ENCODE measurements around the gene GRIN3B.

Gene GRIN3B

DNA sequence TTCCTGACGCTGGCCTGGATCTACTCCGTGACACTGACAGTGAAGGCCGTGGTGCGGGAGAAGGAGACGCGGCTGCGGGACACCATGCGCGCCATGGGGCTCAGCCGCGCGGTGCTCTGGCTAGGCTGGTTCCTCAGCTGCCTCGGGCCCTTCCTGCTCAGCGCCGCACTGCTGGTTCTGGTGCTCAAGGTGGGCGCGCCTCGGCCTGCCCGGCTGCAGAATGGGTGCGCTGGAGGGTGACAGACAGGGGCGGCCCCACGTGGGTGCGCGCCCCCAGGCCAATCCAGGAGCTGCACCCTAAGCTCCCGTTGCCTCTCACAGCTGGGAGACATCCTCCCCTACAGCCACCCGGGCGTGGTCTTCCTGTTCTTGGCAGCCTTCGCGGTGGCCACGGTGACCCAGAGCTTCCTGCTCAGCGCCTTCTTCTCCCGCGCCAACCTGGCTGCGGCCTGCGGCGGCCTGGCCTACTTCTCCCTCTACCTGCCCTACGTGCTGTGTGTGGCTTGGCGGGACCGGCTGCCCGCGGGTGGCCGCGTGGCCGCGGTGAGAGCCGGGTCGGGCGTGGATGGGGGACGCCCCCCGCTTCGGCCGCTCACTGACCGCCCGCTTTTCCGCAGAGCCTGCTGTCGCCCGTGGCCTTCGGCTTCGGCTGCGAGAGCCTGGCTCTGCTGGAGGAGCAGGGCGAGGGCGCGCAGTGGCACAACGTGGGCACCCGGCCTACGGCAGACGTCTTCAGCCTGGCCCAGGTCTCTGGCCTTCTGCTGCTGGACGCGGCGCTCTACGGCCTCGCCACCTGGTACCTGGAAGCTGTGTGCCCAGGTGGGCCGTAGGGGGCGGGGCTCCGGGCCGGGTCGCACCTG, 46.8 kb downstream of the GRIN3B start:
- DNase-seq, result no peak

DNA sequence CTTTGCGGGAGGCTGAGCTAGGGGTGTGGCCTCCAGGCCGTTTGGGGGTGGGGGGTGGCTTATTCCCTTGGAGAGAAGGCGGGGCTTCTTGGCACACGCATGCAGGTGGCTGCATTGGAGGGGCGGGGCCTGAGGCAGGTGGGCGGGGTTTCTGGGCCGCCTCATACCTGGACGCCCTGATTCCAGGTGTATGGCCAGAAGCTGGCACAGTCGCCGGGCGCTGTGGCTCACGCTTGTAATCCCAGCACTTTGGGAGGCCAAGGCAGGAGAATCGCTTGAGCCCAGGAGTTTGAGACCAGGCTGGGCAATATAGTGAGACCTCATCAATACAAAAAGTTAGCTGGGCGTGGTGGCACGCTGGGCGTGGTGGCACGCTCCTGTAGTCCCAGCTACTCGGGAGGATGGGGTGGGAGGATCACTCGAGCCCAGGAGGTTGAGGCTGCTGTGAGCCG, 47.5 kb downstream of the GRIN3B start:
- DNase-seq, result no peak

DNA sequence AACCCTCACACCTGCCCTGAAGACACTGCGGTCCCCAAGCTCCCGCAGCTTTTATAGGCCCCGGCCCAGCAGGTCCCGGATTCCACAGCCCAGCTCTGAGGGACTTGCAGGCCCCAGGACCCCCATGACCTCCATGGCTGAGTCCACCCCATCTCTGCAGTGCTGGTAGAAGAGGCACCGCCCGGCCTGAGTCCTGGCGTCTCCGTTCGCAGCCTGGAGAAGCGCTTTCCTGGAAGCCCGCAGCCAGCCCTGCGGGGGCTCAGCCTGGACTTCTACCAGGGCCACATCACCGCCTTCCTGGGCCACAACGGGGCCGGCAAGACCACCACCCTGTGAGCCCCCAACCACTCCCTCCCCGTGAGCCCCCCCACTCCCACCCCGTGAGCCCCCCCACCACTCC, 48.9 kb downstream of the GRIN3B start:
- DNase-seq, result no peak

DNA sequence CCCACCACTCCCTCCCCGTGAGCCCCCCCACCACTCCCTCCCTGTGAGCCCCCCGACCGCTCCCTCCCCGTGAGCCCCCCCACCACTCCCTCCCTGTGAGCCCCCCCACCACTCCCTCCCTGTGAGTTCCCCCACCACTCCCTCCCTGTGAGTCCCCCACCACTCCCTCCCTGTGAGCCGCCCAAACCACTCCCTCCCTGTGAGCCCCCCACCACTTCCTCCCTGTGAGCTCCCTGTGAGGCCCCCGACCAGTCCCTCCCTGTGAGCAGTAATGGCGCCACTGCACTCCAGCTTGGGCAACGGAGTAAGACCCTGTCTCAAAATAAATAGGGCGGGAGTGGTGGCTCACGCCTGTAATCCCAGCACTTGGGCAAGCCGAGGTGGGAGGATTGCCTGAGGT, 49.6 kb downstream of the GRIN3B start:
- DNase-seq, result no peak

DNA sequence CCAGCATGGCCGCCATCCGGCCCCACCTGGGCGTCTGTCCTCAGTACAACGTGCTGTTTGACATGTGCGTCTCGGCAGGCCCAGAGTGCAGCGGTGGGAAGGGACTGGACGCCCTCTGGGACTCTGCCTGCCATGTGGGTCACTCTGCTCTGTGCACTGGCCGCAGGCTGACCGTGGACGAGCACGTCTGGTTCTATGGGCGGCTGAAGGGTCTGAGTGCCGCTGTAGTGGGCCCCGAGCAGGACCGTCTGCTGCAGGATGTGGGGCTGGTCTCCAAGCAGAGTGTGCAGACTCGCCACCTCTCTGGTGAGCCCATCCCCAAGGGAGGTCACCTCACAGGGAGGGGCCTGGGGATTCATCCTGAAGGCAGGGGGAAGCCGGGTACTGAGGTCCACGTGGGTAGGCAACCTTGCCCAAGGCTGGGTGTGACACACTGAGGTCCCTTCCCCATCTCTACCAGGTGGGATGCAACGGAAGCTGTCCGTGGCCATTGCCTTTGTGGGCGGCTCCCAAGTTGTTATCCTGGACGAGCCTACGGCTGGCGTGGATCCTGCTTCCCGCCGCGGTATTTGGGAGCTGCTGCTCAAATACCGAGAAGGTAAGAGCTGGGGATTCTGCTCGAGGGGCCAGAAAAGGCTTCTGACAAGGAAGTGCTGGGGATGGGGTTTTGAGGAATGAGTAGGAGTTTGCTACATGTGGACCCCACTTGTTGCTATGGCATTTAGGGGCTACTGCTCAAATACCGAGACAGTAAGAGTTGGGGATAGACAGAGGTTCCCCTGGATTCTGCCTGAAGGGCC, 51.0 kb downstream of the GRIN3B start:
- DNase-seq, result no peak

DNA sequence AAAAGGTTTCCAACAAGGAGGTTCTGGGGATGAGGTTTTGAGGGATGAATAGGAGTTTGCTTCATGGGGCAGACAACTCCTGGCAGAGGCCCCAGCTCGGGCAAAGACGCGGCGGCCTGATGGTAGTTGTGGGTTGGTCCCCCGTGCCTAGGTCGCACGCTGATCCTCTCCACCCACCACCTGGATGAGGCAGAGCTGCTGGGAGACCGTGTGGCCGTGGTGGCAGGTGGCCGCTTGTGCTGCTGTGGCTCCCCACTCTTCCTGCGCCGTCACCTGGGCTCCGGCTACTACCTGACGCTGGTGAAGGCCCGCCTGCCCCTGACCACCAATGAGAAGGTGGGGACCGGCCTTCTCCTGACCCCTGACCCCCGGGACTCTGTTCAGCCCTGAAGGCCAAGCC, 51.6 kb downstream of the GRIN3B start:
- DNase-seq, result no peak

DNA sequence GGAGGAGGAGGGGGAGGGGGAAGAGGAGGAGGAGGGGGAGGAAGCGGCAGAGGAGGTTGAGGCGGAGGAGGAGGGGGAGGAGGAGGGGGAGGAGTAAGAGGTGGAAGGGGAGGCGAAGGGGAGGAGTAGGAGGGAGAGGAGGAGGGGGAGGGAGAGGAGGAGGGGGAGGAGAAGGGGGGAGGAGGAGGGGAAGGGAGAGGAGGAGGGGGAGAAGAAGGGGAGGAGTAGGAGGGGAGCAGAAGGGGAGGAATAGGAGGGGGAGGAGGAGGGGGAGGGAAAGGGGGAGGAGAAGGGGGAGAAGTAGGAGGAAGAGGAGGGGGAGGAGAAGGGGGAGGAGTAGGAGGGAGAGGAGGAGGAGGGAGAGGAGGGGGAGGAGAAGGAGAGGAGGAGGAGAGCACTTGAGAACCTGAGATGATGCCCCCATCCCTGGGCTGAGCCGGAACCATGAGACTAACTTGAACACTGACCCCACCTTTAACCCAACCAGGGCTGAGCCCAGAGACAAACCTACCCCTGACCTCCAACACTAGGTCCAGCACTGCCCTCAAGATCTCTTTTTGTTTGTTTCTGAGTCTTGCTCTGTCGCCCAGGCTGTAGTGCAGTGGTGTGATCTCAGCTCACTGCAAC, 52.2 kb downstream of the GRIN3B start:
- no peak for DNase-seq

DNA sequence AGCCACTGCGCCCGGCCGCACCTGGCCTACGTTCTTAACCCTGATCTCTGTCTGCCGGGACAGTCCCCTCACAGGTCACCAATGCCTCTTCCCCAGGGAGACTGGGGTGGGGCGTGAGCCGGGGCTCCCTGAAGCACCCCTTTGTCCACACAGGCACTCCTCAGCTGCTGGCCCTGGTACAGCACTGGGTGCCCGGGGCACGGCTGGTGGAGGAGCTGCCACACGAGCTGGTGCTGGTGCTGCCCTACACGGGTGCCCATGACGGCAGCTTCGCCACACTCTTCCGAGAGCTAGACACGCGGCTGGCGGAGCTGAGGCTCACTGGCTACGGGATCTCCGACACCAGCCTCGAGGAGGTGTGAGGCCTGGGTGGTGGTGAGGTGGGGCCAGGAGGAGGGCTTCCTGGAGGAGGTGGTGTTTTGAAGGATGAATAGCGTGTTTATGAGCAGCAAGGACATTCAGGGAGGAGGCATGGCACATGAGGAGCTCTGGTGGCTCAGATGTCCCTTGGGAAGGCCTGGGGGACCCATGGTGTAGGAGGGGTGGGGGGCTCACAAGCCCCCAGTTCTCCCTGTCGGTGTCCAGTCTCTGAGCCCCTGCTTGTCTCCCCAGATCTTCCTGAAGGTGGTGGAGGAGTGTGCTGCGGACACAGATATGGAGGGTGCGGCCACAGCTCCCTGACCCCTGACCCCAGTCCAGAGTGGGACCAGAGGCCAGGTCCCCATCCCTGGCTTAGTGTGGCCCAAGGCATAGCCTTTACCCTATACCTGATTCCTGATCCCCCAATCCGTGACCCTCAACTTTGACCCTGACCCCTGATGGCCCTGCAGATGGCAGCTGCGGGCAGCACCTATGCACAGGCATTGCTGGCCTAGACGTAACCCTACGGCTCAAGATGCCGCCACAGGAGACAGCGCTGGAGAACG, 53.2 kb downstream of the GRIN3B start:
- no peak for DNase-seq

DNA sequence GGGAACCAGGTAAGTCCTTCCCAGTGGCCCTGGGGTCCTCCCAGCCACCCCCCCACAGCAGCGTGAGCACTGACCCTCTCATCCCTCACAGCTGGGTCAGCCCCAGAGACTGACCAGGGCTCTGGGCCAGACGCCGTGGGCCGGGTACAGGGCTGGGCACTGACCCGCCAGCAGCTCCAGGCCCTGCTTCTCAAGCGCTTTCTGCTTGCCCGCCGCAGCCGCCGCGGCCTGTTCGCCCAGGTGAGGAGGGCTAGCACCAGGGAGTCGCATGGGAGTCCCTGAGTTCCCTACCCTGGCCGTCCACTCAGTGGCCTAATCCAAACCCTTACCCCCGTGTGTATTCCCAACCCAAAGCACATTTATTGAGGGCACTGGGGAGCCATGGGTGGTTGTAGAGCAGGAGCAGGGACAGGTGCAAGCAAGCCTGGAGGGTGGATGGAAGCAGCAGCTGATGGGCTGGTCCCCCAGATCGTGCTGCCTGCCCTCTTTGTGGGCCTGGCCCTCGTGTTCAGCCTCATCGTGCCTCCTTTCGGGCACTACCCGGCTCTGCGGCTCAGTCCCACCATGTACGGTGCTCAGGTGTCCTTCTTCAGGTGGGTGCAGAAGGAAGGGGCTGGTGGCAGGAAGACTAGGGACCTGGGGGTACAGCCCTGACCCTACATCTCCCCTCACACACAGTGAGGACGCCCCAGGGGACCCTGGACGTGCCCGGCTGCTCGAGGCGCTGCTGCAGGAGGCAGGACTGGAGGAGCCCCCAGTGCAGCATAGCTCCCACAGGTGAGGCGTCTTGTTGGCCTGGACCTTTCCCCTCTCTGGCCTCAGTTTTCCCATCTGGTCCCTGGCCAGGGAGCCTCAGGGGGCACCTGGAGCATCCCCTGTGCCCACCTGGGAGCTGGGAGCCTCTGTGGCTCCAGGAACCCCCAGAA, 54.1 kb downstream of the GRIN3B start:
- no peak for DNase-seq

DNA sequence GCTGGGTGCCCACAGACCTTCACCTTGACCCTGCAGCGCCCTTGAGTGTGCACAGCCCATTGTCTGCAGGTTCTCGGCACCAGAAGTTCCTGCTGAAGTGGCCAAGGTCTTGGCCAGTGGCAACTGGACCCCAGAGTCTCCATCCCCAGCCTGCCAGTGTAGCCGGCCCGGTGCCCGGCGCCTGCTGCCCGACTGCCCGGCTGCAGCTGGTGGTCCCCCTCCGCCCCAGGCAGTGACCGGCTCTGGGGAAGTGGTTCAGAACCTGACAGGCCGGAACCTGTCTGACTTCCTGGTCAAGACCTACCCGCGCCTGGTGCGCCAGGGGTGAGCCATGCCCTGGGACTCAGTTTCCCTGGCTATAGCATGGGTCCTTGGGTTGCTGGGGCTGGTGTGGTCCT, 54.8 kb downstream of the GRIN3B start:
- DNase-seq, result no peak

DNA sequence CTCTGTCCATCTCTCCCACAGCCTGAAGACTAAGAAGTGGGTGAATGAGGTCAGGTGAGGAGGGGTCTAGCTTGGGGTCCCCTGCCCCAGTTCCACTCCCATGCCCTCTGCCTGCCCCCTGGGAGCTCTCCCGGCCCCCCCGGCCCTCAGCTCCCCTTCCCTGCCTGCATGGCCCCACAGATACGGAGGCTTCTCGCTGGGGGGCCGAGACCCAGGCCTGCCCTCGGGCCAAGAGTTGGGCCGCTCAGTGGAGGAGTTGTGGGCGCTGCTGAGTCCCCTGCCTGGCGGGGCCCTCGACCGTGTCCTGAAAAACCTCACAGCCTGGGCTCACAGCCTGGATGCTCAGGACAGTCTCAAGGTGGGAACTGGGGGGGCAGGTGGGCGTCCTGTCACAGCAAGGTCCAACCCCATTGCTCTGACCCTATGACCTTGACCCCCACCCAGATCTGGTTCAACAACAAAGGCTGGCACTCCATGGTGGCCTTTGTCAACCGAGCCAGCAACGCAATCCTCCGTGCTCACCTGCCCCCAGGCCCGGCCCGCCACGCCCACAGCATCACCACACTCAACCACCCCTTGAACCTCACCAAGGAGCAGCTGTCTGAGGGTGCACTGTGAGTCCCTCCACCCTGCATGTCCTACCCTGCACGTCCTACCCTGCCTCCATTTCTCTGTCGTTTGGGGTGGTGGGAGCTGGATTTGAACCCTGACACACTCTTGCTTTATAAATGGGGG, 55.8 kb downstream of the GRIN3B start:
- no peak for DNase-seq

DNA sequence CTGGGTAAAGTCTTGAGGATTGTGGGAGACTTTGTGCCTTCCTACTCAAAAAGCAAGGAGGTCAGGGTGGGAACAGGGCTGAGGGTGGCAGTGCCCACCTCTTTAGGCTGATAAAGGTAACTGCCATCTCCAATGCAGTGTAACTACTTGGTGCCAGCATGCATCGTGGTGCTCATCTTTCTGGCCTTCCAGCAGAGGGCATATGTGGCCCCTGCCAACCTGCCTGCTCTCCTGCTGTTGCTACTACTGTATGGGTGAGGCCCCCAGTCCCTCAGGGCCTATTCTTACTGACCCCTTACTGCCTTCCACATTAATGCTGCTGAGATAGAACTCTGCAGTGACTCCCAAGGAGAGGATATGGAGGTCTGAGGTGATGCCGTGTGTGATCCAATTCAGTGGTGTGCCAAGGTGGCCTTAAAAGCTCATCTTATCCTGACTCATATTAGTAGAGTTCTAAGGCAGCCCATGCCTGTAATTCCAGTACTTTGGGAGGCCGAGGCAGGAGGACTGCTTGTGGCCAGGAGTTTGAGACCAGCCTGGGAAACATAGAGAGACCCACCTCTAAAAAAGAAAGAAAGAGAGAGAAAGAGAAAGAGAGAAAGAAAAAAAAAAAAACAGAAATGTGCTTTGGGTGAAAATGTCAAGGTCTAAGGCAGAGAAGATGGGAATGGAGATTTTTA, 57.1 kb downstream of the GRIN3B start:
- no peak for DNase-seq

DNA sequence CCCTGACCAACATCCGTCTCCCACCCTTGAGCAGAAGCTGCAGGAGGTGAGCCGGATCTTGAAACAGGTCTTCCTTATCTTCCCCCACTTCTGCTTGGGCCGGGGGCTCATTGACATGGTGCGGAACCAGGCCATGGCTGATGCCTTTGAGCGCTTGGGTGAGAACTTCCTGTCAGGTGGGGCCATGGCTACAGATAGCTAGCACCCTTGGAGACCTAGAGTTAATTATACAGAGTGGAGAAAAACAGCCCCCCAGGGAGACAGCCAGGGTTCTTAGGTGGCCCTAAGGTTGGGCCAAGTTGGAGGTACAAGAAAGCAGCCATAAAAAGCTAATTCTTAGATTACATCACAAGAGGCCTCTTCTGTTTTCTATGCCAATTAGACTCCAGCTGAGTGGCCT, 57.9 kb downstream of the GRIN3B start:
- DNase-seq, result no peak

Data from COR-L47 (cell line).